Measurements from ENCODE around the gene MGAT5.

DNA sequence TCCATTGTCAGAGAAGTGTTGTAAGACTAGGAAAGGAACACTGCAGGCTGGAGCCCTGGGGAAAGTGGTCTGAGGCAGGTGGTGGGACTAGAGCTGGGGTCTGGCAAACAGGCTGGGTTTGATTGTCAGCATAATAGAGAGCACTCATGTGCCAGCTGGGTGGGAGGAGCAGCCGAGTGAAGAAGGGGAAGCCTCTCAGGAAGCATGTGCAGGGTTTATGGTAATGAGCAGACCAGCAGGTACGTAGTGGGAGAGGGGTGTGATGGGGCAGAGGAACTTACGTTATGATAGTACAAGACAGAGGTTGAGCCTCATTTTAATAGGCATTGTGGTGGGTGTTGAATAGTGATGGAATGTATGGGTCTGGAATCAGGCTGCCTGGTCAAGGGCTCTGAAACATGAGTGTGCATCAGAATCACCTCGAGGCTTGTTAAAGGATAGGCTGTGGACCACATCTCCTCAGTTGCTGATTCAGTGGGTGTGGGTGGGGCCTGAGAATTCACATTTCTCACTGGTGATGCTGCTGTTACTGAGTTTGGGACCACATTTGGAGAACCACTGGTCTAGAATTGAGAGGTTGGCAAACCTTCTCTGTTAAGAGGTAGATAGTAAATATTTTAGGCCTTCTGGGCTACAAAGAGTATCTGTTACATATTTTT, 1.7 kb upstream of the MGAT5 start:
- TF ChIP-seq, protein P1, sequence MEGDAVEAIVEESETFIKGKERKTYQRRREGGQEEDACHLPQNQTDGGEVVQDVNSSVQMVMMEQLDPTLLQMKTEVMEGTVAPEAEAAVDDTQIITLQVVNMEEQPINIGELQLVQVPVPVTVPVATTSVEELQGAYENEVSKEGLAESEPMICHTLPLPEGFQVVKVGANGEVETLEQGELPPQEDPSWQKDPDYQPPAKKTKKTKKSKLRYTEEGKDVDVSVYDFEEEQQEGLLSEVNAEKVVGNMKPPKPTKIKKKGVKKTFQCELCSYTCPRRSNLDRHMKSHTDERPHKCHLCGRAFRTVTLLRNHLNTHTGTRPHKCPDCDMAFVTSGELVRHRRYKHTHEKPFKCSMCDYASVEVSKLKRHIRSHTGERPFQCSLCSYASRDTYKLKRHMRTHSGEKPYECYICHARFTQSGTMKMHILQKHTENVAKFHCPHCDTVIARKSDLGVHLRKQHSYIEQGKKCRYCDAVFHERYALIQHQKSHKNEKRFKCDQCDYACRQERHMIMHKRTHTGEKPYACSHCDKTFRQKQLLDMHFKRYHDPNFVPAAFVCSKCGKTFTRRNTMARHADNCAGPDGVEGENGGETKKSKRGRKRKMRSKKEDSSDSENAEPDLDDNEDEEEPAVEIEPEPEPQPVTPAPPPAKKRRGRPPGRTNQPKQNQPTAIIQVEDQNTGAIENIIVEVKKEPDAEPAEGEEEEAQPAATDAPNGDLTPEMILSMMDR (IDR thresholded peaks at IDR 0.05): no peak
- TF ChIP-seq EZH2 (IDR thresholded peaks at IDR 0.05) (no peak), EZH2phosphoT487 (IDR thresholded peaks at IDR 0.05) (no peak)
